ENCODE measurements around the gene KCNK17. TPM values are rescaled to one million over a fixed set of nuclear protein-coding genes. Genes with fewer than 3 reads are reported as not detected.

Gene KCNK17
- total and polyA plus RNA-seq, 2 donors (not counting 3 experiments of a cell fraction or from before 2014, with no cell fraction given): not detected

GRCh38 chr6:39348740-39349139 is 34.5 kb upstream of the KCNK17 start:
- Histone ChIP-seq H3K4me3 (replicated peaks in 1 of 3; ENCODE audit: insufficient read depth in 1 of 3, low read depth in 1 of 3, low read length in 3 of 3) (no peak overlapping the region), H3K9ac (replicated peaks; ENCODE audit: extremely low read depth, insufficient read depth, low read length) (no peak overlapping the region), H3K9me1 (replicated peaks; ENCODE audit: control insufficient read depth, extremely low read depth, insufficient read depth, low read length) (no peaks in the 10 kb centered on the region), H2AFZ (ENCODE audit: low read depth, low read length) (no peak overlapping the region), H4K20me1 (replicated peaks; ENCODE audit: control insufficient read depth, extremely low read depth, insufficient read depth, low read length) (no peaks in the 10 kb centered on the region), H3K27me3 (ENCODE audit: control insufficient read depth in 2 of 2, insufficient read depth in 2 of 2, low read length in 2 of 2) (no peaks in the 10 kb centered on the region), H3K4me1 (ENCODE audit: control insufficient read depth, extremely low read depth, insufficient read depth, low read length) (no peaks in the 10 kb centered on the region), H3K4me2 (ENCODE audit: insufficient read depth, low read length) (no peak overlapping the region), H3K79me2 (ENCODE audit: control insufficient read depth, insufficient read depth, low read length) (no peaks in the 10 kb centered on the region), H3K27ac (ENCODE audit: insufficient read depth, low read depth, low read length) (no peak overlapping the region), H3K9me3 (replicated peaks; ENCODE audit: control insufficient read depth, insufficient read depth, low read length) (no peaks in the 10 kb centered on the region), H3K36me3 (ENCODE audit: control insufficient read depth in 2 of 2, extremely low read depth in 1 of 2, insufficient read depth in 2 of 2, low read length in 2 of 2) (no peaks in the 10 kb centered on the region)
- no TSS peak for BruUV-seq (replicated peaks)
- TF ChIP-seq MAX (IDR thresholded peaks at IDR 0.05; ENCODE audit: insufficient read depth, insufficient read length): no peak
- no peak for TF ChIP-seq POLR2AphosphoS5 (IDR thresholded peaks at IDR 0.05; ENCODE audit: insufficient read depth, low read depth, low read length)
- TF ChIP-seq MYC (IDR thresholded peaks at IDR 0.05; ENCODE audit: low read depth, low read length): no peak
- no peak for TF ChIP-seq GATA2 (IDR thresholded peaks at IDR 0.05; ENCODE audit: insufficient read depth, insufficient read length, low read depth, low read length)
- TF ChIP-seq FOS (IDR thresholded peaks at IDR 0.05; ENCODE audit: borderline replicate concordance, insufficient read depth, low read length): no peak
- no peak for TF ChIP-seq JUN (IDR thresholded peaks at IDR 0.05; ENCODE audit: borderline replicate concordance, insufficient read depth, insufficient read length, low read depth)
- TF ChIP-seq EZH2 (IDR thresholded peaks at IDR 0.05; ENCODE audit: borderline replicate concordance, low read depth, low read length, severe bottlenecking): no peak
- DNase-seq (ENCODE audit: low read depth, low spot score): no peak
- intact Hi-C loops (cut with micrococcal nuclease) (loop anchor here (1.0 to 10.0 kb wide), 3 partner anchors 544 to 1679 kb away; no protein-coding TSS in a partner anchor), dilution Hi-C loops (cut with MboI; ENCODE audit: extremely low pct_ligation_motif_present, low sequenced_read_pairs) (no loop called here)
- ChIA-PET CTCF (interaction anchor here (0.8 to 1.6 kb wide), 2 partner anchors 14 to 1679 kb away, joined by 3 to 4 read pairs; no protein-coding TSS in a partner anchor), POLR2A (no interaction called here)
- FAIRE-seq: no peak
